Measurements from ENCODE around the gene ZC3H18.

Gene ZC3H18

DNA sequence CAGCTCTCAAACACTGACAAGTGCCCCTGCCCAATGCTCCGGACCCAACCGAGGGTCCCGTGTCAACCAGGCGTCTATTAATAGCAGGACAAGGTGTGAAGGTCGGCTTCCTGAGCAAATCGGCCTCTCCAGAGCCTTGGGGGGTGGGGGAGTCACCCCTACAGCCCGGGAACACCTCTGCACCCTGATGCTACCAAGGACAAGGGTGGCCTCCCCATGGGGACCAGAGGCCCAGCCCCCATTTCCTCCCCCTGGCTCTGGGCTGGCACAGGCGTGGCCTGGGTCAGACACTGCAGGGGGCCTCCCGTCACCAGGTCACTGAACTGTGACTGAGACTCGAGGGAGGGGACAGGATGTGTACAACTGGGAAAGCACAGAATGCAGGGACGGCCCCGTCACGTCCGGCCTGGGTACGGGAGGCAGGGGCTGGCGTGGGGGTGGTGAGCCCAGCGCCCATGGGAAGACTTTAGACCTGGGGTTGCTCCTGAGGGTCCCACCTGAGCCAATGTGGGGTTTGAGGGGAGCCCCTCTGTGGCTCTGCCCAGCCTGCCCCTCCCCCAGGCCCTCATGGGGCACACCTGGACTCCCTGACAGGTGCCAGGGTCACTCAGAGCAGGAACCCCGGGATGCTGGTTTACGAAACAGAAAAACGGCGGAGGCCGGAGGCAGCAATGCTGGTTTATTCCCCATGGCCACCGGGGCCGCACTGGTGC is 81.2 kb downstream of the ZC3H18 start:
- Histone ChIP-seq H3K9ac (ENCODE audit: insufficient read length, low read depth) (peak overlapping the region; percentile 81), H3K9me3 (ENCODE audit: insufficient read depth, low read length) (no peaks in the 10 kb centered on the region), H3K4me3 (ENCODE audit: insufficient read length, low read depth) (peak overlapping the region; percentile 30), H3K36me3 (ENCODE audit: insufficient read depth, insufficient read length, low read length) (peaks cover 70% of the 10 kb centered on the region), H3K4me1 (ENCODE audit: insufficient read depth, insufficient read length) (peaks cover 23% of the 10 kb centered on the region), H3K27me3 (ENCODE audit: insufficient read depth, insufficient read length) (no peaks in the 10 kb centered on the region)
- TF ChIP-seq YY1 (IDR thresholded peaks at IDR 0.05; ENCODE audit: insufficient read depth, insufficient read length) (no peak), SUZ12 (IDR thresholded peaks at IDR 0.05; ENCODE audit: extremely low read depth, insufficient read depth, insufficient read length) (no peak), ZNF274 (IDR thresholded peaks at IDR 0.05; ENCODE audit: low read depth, low read length) (no peak)
- DNase-seq (ENCODE audit: low read depth, low spot score): no peak

DNA sequence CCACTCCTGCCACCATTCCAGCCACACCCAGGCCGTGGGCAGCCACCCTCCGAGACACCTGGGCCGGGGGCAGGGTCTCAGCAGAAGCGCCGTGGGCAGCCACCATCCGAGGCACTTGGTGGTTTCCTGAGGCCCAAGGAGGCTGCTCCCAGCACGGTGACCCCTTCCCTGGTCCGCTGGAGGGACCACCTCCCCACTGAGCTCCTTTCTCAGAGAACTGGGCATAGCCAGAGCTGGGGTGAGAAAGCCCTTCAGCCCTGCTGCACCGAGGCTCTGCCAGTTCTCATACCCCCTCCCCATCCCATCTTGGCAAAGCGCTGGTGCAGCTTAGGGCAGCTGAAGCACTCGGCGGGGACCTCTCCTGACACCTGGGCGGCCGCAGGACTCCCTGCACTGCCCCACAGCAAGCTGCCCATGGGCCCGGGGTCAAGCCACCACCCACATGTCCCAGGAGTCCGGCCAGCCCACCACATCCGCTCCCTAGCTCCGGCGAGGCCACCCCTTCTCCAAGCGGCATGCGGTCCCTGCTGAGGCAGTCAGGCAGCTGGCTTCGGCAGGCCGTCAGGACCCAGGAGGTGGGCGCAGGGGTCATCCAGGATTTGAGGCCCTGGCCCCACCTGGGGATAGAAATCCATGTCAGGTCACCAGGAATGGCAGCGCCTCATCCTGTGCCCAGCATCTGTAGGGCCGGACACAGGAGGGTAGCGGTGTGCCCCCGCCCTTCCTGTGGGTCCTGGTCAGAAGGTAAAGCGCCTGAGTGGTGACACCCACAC is 82.0 kb downstream of the ZC3H18 start:
- Histone ChIP-seq H3K36me3 (ENCODE audit: insufficient read depth, insufficient read length, low read length) (peaks cover 73% of the 10 kb centered on the region), H3K27me3 (ENCODE audit: insufficient read depth, insufficient read length) (no peaks in the 10 kb centered on the region), H3K9ac (ENCODE audit: insufficient read length, low read depth) (no peak overlapping the region), H3K9me3 (ENCODE audit: insufficient read depth, low read length) (no peaks in the 10 kb centered on the region), H3K4me3 (ENCODE audit: insufficient read length, low read depth) (no peak overlapping the region), H3K4me1 (ENCODE audit: insufficient read depth, insufficient read length) (peaks cover 24% of the 10 kb centered on the region)
- no peak for DNase-seq (ENCODE audit: low read depth, low spot score)
- TF ChIP-seq SUZ12 (IDR thresholded peaks at IDR 0.05; ENCODE audit: extremely low read depth, insufficient read depth, insufficient read length): no peak
- no peak for TF ChIP-seq ZNF274 (IDR thresholded peaks at IDR 0.05; ENCODE audit: low read depth, low read length)
- no peak for TF ChIP-seq YY1 (IDR thresholded peaks at IDR 0.05; ENCODE audit: insufficient read depth, insufficient read length)

- no peaks in the 10 kb centered on the region for H3K27me3 ChIP-seq (ENCODE audit: insufficient read depth, insufficient read length)
- no peak overlapping the region for H3K4me3 ChIP-seq (ENCODE audit: insufficient read length, low read depth)
- H3K4me1 ChIP-seq (ENCODE audit: insufficient read depth, insufficient read length): peaks cover 21% of the 10 kb centered on the region
- TF ChIP-seq ZNF274 (IDR thresholded peaks at IDR 0.05; ENCODE audit: low read depth, low read length) (no peak), YY1 (IDR thresholded peaks at IDR 0.05; ENCODE audit: insufficient read depth, insufficient read length) (no peak), SUZ12 (IDR thresholded peaks at IDR 0.05; ENCODE audit: extremely low read depth, insufficient read depth, insufficient read length) (no peak)
- no peak overlapping the region for H3K9ac ChIP-seq (ENCODE audit: insufficient read length, low read depth)
- no peak for DNase-seq (ENCODE audit: low read depth, low spot score)
- peaks cover 74% of the 10 kb centered on the region for H3K36me3 ChIP-seq (ENCODE audit: insufficient read depth, insufficient read length, low read length)
- H3K9me3 ChIP-seq (ENCODE audit: insufficient read depth, low read length): no peaks in the 10 kb centered on the region
Measured at GRCh38 chr16:88652762-88653063, 82.5 kb downstream of the ZC3H18 start.

DNA sequence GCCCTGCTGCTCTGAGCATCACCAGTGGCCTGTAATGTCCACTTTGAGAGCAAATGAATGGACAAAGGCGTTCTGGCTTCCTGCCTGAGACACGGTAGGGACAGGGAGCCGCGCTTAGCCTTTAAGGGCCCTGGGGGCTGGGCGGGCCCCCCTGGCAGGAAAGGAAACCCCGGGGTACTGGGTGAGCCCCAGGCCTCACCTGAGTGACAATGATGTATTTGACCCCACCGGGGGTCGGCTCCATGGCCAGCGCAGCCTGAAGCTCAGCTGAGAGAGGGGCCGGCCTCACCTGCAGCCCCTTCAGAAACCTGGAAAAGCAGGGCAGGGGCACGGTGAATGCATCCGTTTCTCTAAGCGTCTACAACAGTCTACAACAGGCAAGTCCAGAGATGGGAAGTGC is 82.9 kb downstream of the ZC3H18 start:
- H3K9me3 ChIP-seq (ENCODE audit: insufficient read depth, low read length): no peaks in the 10 kb centered on the region
- peaks cover 74% of the 10 kb centered on the region for H3K36me3 ChIP-seq (ENCODE audit: insufficient read depth, insufficient read length, low read length)
- no peak overlapping the region for H3K4me3 ChIP-seq (ENCODE audit: insufficient read length, low read depth)
- TF ChIP-seq SUZ12 (IDR thresholded peaks at IDR 0.05; ENCODE audit: extremely low read depth, insufficient read depth, insufficient read length) (no peak), ZNF274 (IDR thresholded peaks at IDR 0.05; ENCODE audit: low read depth, low read length) (no peak), YY1 (IDR thresholded peaks at IDR 0.05; ENCODE audit: insufficient read depth, insufficient read length) (no peak)
- H3K4me1 ChIP-seq (ENCODE audit: insufficient read depth, insufficient read length): peaks cover 18% of the 10 kb centered on the region
- DNase-seq (ENCODE audit: low read depth, low spot score): no peak
- no peak overlapping the region for H3K9ac ChIP-seq (ENCODE audit: insufficient read length, low read depth)
- H3K27me3 ChIP-seq (ENCODE audit: insufficient read depth, insufficient read length): no peaks in the 10 kb centered on the region

- Histone ChIP-seq H3K9ac (ENCODE audit: insufficient read length, low read depth) (no peak overlapping the region), H3K4me1 (ENCODE audit: insufficient read depth, insufficient read length) (peaks cover 18% of the 10 kb centered on the region), H3K27me3 (ENCODE audit: insufficient read depth, insufficient read length) (no peaks in the 10 kb centered on the region), H3K9me3 (ENCODE audit: insufficient read depth, low read length) (no peaks in the 10 kb centered on the region), H3K4me3 (ENCODE audit: insufficient read length, low read depth) (no peak overlapping the region), H3K36me3 (ENCODE audit: insufficient read depth, insufficient read length, low read length) (peaks cover 76% of the 10 kb centered on the region)
- no peak for DNase-seq (ENCODE audit: low read depth, low spot score)
- no peak for TF ChIP-seq YY1 (IDR thresholded peaks at IDR 0.05; ENCODE audit: insufficient read depth, insufficient read length)
- TF ChIP-seq SUZ12 (IDR thresholded peaks at IDR 0.05; ENCODE audit: extremely low read depth, insufficient read depth, insufficient read length): no peak
- no peak for TF ChIP-seq ZNF274 (IDR thresholded peaks at IDR 0.05; ENCODE audit: low read depth, low read length)
Measured at GRCh38 chr16:88653596-88654362, 83.6 kb downstream of the ZC3H18 start.

- H3K27me3 ChIP-seq (ENCODE audit: insufficient read depth, insufficient read length): no peaks in the 10 kb centered on the region
- peaks cover 73% of the 10 kb centered on the region for H3K36me3 ChIP-seq (ENCODE audit: insufficient read depth, insufficient read length, low read length)
Measured at GRCh38 chr16:88654363-88655052, 84.3 kb downstream of the ZC3H18 start.

More at GRCh38 chr16:88654363-88655052, 84.3 kb downstream of the ZC3H18 start:
- TF ChIP-seq ZNF274 (IDR thresholded peaks at IDR 0.05; ENCODE audit: low read depth, low read length) (no peak), SUZ12 (IDR thresholded peaks at IDR 0.05; ENCODE audit: extremely low read depth, insufficient read depth, insufficient read length) (no peak), YY1 (IDR thresholded peaks at IDR 0.05; ENCODE audit: insufficient read depth, insufficient read length) (no peak)
- Histone ChIP-seq H3K4me1 (ENCODE audit: insufficient read depth, insufficient read length) (peaks cover 20% of the 10 kb centered on the region), H3K4me3 (ENCODE audit: insufficient read length, low read depth) (no peak overlapping the region), H3K9me3 (ENCODE audit: insufficient read depth, low read length) (no peaks in the 10 kb centered on the region), H3K9ac (ENCODE audit: insufficient read length, low read depth) (no peak overlapping the region)
- DNase-seq (ENCODE audit: low read depth, low spot score): no peak
